ENCODE measurements around the gene SECTM1.

SECTM1 gene

GRCh38 chr17:82314012-82314726, 19.4 kb downstream of the SECTM1 start:
- DNase-seq, result no peak

- DNase-seq, result no peak
Observed at GRCh38 chr17:82313195-82314011, 20.2 kb downstream of the SECTM1 start.

GRCh38 chr17:82311971-82312370, 21.6 kb downstream of the SECTM1 start:
- DNase-seq, result no peak

- DNase-seq, result no peak
Observed at GRCh38 chr17:82310877-82311276, 22.7 kb downstream of the SECTM1 start.

GRCh38 chr17:82309656-82310570, 23.7 kb downstream of the SECTM1 start:
- DNase-seq, result no peak

- DNase-seq, result peak; percentile 7
Observed at GRCh38 chr17:82305727-82306300, 27.8 kb downstream of the SECTM1 start.

GRCh38 chr17:82304826-82305726, 28.5 kb downstream of the SECTM1 start:
- DNase-seq, result no peak

- DNase-seq, result no peak
Observed at GRCh38 chr17:82303944-82304808, 29.4 kb downstream of the SECTM1 start.

GRCh38 chr17:82302991-82303943, 30.3 kb downstream of the SECTM1 start:
- no peak for DNase-seq

- no peak for DNase-seq
Observed at GRCh38 chr17:82302568-82302963, 31.0 kb downstream of the SECTM1 start.

GRCh38 chr17:82301916-82302567, 31.5 kb downstream of the SECTM1 start:
- no peak for DNase-seq

- DNase-seq, result no peak
Observed at GRCh38 chr17:82301300-82301915, 32.2 kb downstream of the SECTM1 start.

- peak; percentile 39 for DNase-seq
Observed at GRCh38 chr17:82300707-82301270, 32.8 kb downstream of the SECTM1 start.

GRCh38 chr17:82300228-82300627, 33.3 kb downstream of the SECTM1 start:
- no peak for DNase-seq

- no peak for DNase-seq
Observed at GRCh38 chr17:82299452-82299851, 34.1 kb downstream of the SECTM1 start.

- no peak for DNase-seq
Observed at GRCh38 chr17:82298538-82299421, 34.8 kb downstream of the SECTM1 start.

Data from fibroblast of upper back skin (primary cell).